Dedifferentiated amniotic fluid mesenchymal stem cell (primary cell): ENCODE results near the gene MYBPHL.

ENCODE experiments used
- DNase-seq: peaks from one replicate; pipeline ENCODE4 v3.0.0-alpha.2; 2016; ENCODE audit errors: extremely low spot score

MYBPHL gene

GRCh38 chr1:109252893-109253802 lies 53.7 kb downstream of the MYBPHL start:
- no peak for DNase-seq

GRCh38 chr1:109252167-109252892 lies 54.5 kb downstream of the MYBPHL start:
- DNase-seq, result no peak

- no peak for DNase-seq
These were observed 55.3 kb downstream of the MYBPHL start for GRCh38 chr1:109251277-109252166.

GRCh38 chr1:109250454-109251276 lies 56.1 kb downstream of the MYBPHL start:
- DNase-seq, result no peak

- no peak for DNase-seq
These were observed 57.0 kb downstream of the MYBPHL start for GRCh38 chr1:109249654-109250401.

- no peak for DNase-seq
These were observed 57.8 kb downstream of the MYBPHL start, which contains the start of gene CELSR2 for GRCh38 chr1:109248797-109249629. CELSR2 (plus strand) TSS chr1:109249539; CDS start chr1:109250080, 541 bp downstream.

GRCh38 chr1:109248444-109248796 lies 58.4 kb downstream of the MYBPHL start:
- no peak for DNase-seq

GRCh38 chr1:109247401-109248365 lies 59.1 kb downstream of the MYBPHL start:
- no peak for DNase-seq

GRCh38 chr1:109246141-109246551 lies 60.7 kb downstream of the MYBPHL start:
- no peak for DNase-seq

GRCh38 chr1:109243860-109244552 lies 62.8 kb downstream of the MYBPHL start:
- DNase-seq, result no peak

- no peak for DNase-seq
These were observed 63.6 kb downstream of the MYBPHL start for GRCh38 chr1:109243221-109243620.

- no peak for DNase-seq
These were observed 64.4 kb downstream of the MYBPHL start for GRCh38 chr1:109242387-109242786.
